Kidney epithelial cell (primary cell): ENCODE results near the gene CAMLG. TPM values are rescaled to one million over a fixed set of nuclear protein-coding genes. Genes with fewer than 3 reads are reported as not detected.

ENCODE experiments used
- DNase-seq: peaks from one replicate; pipeline ENCODE4 v3.0.0-alpha.2; 2010; ENCODE audit warnings: low read depth
- H3K27me3 ChIP-seq: 2 replicates; pipeline ENCODE4 v1.6.0; 2011; ENCODE audit warnings: low read length; ENCODE audit not compliant: control insufficient read depth, insufficient read depth
- H3K36me3 ChIP-seq: 2 replicates; pipeline ENCODE4 v1.5.1; 2011; ENCODE audit warnings: low read length; ENCODE audit not compliant: control insufficient read depth, insufficient read depth
- H3K4me3 ChIP-seq: 2 replicates; pipeline ENCODE4 v1.5.1; 2011; ENCODE audit warnings: low read depth, mild to moderate bottlenecking, control low read depth, low read length
- total RNA-seq: library from RNA; depleted of rRNA; stranded (reverse); fragments of >200 nt; gene quantifications from 2 replicates; pipeline ENCODE4 v1.2.3, GENCODE V29; 2015
- TF ChIP-seq, protein P1 (sequence below): IDR thresholded peaks from 2 replicates; pipeline ENCODE4 v1.5.1; 2011; ENCODE audit warnings: mild to moderate bottlenecking, moderate library complexity, low read length, control low read depth, inconsistent platforms; ENCODE audit not compliant: insufficient read depth, poor library complexity, severe bottlenecking

The CAMLG gene
- total RNA-seq, 1 donor from 2014 or later: 24.5 TPM

DNA sequence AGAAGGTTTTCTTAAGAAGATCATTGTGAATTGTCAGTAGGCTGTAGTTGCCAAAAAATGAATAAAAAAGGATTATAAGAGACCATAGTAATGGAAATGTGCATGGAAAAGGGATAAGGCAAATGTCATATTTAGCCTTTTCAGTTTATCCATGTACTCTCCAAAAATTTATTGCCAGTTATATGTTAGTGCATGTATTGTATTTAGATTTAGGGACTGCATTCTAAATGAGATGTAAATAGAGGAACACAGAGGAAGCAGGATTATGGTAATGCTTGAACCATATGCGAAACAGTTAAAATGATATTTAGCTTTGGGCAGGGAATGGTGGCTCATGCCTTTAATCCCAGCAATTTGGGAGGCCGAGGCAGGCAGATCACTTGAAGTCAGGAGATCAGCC, 53.2 kb downstream of the CAMLG start:
- H3K4me3 ChIP-seq: no peak overlapping the region
- TF ChIP-seq, protein P1, sequence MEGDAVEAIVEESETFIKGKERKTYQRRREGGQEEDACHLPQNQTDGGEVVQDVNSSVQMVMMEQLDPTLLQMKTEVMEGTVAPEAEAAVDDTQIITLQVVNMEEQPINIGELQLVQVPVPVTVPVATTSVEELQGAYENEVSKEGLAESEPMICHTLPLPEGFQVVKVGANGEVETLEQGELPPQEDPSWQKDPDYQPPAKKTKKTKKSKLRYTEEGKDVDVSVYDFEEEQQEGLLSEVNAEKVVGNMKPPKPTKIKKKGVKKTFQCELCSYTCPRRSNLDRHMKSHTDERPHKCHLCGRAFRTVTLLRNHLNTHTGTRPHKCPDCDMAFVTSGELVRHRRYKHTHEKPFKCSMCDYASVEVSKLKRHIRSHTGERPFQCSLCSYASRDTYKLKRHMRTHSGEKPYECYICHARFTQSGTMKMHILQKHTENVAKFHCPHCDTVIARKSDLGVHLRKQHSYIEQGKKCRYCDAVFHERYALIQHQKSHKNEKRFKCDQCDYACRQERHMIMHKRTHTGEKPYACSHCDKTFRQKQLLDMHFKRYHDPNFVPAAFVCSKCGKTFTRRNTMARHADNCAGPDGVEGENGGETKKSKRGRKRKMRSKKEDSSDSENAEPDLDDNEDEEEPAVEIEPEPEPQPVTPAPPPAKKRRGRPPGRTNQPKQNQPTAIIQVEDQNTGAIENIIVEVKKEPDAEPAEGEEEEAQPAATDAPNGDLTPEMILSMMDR: no peak
- no peak for DNase-seq
- no peaks in the 10 kb centered on the region for H3K36me3 ChIP-seq
- H3K27me3 ChIP-seq: no peaks in the 10 kb centered on the region

GRCh38 chr5:134792286-134792685, 53.9 kb downstream of the CAMLG start:
- Histone ChIP-seq H3K4me3 (no peak overlapping the region), H3K27me3 (no peaks in the 10 kb centered on the region), H3K36me3 (no peaks in the 10 kb centered on the region)
- TF ChIP-seq, protein P1: no peak
- no peak for DNase-seq

DNA sequence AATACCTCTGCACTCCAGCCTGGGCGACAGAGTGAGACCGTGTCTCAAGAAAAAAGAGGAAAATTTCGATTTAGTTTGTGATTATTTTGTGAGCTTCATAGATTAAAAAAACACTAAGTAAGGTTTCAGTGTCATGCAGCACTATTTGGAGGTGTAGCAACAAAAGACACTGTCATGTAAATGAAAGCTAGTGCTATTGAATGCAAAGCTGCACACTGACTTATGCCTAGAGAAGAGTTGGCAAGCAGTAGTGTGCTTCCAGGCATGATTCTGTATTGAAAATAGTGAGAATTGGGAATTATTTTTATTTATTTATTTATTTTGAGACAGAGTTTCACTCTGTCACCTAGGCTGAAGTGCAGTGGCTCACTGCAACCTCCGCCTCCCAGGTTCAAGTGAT, 54.8 kb downstream of the CAMLG start:
- TF ChIP-seq, protein P1: no peak

DNA sequence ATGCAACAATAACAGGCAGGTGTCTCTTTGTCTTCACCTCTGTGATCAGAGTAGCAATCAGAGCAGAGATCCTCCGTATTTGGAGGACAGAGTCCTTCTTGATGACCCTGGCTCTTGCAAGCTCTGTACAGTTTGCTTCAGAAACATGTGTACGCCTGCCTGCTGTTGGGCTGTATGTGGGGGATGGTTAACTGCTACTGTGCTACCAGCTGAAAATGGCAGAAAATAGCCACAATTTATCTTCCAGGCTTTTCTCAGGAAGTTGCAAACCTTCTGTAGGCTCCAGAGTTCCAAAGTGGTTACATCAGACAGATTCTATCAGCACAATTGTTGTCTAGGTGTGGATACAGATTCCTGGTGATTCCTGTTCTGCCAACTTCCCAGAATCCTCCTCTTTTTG, 55.7 kb downstream of the CAMLG start:
- DNase-seq: no peak
- H3K4me3 ChIP-seq: no peak overlapping the region
- H3K36me3 ChIP-seq: no peaks in the 10 kb centered on the region
- TF ChIP-seq, protein P1: no peak
- H3K27me3 ChIP-seq: no peaks in the 10 kb centered on the region

More for the DNA sequence above, 54.8 kb downstream of the CAMLG start:
- Histone ChIP-seq H3K36me3 (no peaks in the 10 kb centered on the region), H3K4me3 (no peak overlapping the region), H3K27me3 (no peaks in the 10 kb centered on the region)
- DNase-seq: no peak

DNA sequence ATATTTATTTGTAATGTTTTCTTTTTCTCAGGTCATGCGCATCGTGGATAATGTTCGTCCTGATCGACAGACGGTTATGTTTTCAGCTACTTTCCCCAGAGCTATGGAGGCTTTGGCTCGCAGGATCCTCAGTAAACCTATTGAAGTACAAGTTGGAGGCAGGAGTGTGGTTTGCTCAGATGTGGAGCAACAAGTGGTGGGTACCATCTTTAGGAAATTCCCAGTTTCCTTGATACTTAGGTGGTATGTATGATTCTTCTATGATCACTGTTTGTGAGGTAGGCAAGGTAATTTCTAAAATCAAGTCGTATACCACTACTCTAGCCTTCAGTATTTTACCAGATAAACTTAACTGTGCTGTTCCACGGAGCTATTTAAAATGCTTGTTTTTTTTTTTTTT, 56.5 kb downstream of the CAMLG start:
- no peak for DNase-seq
- Histone ChIP-seq H3K4me3 (no peak overlapping the region), H3K27me3 (no peaks in the 10 kb centered on the region), H3K36me3 (no peaks in the 10 kb centered on the region)
- TF ChIP-seq, protein P1: no peak

- Histone ChIP-seq H3K27me3 (no peaks in the 10 kb centered on the region), H3K4me3 (no peak overlapping the region), H3K36me3 (no peaks in the 10 kb centered on the region)
- TF ChIP-seq, protein P1: no peak
- DNase-seq: no peak
Measured at GRCh38 chr5:134798468-134798867, 60.1 kb downstream of the CAMLG start.
